Activated T-cell treated with anti-CD3 and anti-CD28 coated beads, Interleukin-2, amount 50 U/mL, for 24 hours (primary cell): ENCODE measurements around the gene MRPL49.

Source experiments
- DNase-seq: peaks from one replicate; pipeline ENCODE4 v3.0.0-alpha.2; 2020
- H3K27ac Mint-ChIP-seq: 2 replicates; pipeline ENCODE4 v1.8.0; 2020; ENCODE audit warnings: mild to moderate bottlenecking, mixed read lengths
- H3K27me3 Mint-ChIP-seq: 2 replicates; pipeline ENCODE4 v1.8.0; 2020; ENCODE audit warnings: mixed read lengths
- H3K36me3 Mint-ChIP-seq: 2 replicates; pipeline ENCODE4 v1.8.0; 2020; ENCODE audit warnings: low read depth, mixed read lengths
- H3K4me1 Mint-ChIP-seq: 2 replicates; pipeline ENCODE4 v1.8.0; 2020; ENCODE audit warnings: low read depth, mixed read lengths
- H3K4me3 Mint-ChIP-seq: 2 replicates; pipeline ENCODE4 v1.8.0; 2020; ENCODE audit warnings: mild to moderate bottlenecking, moderate library complexity, mixed read lengths
- H3K9me3 Mint-ChIP-seq: 2 replicates; pipeline ENCODE4 v1.8.0; 2020; ENCODE audit warnings: mixed read lengths

Gene MRPL49

DNA sequence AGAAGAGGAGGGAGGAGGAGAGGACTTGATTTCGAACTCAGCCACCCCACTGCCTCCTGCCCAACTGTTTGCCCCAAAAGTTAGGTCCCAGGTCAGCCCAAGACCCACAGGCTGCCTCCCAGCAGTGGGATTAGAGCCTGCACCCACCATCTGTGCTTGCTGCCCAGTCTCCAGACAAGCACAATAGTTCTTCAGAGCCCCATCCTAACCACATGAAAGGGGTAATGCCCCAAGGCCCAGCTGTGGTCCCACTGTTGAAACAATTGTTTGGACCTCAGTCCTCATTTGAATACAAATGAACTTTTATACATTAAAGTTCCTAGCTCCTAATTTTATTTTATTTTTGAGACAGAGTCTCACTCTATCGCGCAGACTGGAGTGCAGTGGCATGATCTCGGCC, 31.5 kb upstream of the MRPL49 start:
- H3K4me1 Mint-ChIP-seq = peaks cover 5% of the 10 kb centered on the region
- H3K36me3 Mint-ChIP-seq = peaks cover 44% of the 10 kb centered on the region
- no peaks in the 10 kb centered on the region for H3K9me3 Mint-ChIP-seq
- H3K27ac Mint-ChIP-seq = peak overlapping the region; percentile 19
- H3K4me3 Mint-ChIP-seq = no peak overlapping the region
- no peak for DNase-seq
- H3K27me3 Mint-ChIP-seq = no peaks in the 10 kb centered on the region

DNA sequence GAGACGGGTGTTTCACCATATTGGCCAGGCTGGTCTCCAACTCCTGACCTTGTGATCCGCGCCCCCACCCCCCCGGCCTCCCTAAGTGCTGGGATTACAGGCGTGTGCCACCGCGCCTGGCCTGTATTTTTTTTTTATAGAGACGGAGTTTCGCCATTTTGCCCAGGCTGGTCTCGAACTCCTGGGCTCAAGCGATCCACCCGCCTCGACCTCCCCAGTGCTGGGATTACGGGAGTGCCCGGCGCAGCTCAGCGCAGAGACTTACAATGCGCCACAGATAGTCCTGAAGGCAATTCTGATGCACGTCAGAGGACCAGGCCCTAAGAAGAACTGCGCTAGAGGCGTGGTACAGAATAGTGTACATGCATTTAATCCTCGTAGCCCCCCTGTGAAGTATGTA, 26.7 kb upstream of the MRPL49 start:
- Mint-ChIP-seq H3K4me1 (peaks cover 21% of the 10 kb centered on the region), H3K4me3 (peak overlapping the region; percentile 92), H3K27ac (peak overlapping the region; percentile 96), H3K36me3 (peaks cover 30% of the 10 kb centered on the region), H3K27me3 (no peaks in the 10 kb centered on the region), H3K9me3 (no peaks in the 10 kb centered on the region)
- no peak for DNase-seq

DNA sequence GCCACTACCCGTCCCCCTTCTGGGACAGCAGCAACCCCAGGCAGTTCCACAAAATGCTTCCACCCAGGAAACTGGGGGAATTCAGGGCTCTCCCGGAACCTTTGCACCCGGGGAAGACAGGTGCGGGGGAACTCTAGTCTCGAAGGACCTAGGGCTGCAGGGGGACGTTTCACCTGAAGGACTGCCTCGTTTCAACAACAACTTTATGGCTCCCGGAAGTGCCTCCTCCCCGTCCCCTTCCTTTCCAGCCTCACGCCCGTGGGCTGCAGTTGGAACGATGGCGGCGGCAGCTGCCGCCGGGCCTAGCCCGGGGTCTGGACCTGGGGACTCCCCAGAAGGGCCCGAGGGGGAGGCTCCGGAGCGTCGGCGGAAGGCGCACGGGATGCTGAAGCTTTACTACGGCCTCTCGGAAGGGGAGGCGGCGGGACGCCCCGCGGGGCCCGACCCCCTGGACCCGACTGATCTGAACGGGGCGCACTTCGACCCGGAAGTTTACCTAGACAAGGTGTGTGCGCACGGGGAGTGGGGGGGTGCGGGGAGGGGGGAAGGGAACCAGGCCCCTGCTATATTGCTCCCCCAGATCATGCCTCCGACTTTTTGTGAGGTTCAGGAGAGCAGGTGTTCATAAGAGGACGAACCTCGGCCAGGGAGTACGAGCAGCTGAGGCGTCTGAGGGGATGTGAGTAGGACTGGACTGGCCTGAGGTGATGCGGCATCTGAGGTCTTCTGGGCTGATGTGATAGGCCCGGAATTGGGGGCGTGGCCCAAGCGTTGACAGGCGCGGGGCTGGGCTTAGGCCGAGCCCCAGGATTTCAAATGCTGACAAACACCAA, 25.9 kb upstream of the MRPL49 start, which contains the start of gene VPS51:
VPS51 (plus strand) TSS at position 241 of the 833 bp plus-strand sequence; CDS start at position 278, 37 bp downstream.
- Mint-ChIP-seq H3K4me3 (peak within 1 kb of the TSS; percentile 92), H3K9me3 (no peaks in the 10 kb centered on the region), H3K27ac (peak within 1 kb of the TSS; percentile 96), H3K36me3 (peaks cover 31% of the 10 kb centered on the region), H3K27me3 (no peaks in the 10 kb centered on the region), H3K4me1 (peaks cover 21% of the 10 kb centered on the region)
- DNase-seq = peak; percentile 87

DNA sequence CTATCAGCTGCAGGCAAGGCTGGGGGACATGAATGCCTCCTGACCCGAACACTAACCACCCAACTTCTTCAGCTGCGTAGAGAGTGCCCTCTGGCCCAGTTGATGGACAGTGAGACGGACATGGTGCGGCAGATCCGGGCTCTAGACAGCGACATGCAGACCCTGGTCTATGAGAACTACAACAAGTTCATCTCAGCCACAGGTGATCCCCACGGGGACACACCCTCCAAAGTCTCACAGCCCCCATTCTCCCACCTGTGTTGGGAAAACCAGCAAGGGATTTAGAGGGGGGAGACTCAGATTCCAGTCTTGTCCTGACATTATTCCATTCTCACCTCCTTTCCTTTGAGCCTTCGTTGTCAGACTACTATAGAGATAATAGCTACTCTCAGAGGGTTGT, 25.2 kb upstream of the MRPL49 start:
- Mint-ChIP-seq H3K27ac (peak overlapping the region; percentile 96), H3K27me3 (no peaks in the 10 kb centered on the region)

DNA sequence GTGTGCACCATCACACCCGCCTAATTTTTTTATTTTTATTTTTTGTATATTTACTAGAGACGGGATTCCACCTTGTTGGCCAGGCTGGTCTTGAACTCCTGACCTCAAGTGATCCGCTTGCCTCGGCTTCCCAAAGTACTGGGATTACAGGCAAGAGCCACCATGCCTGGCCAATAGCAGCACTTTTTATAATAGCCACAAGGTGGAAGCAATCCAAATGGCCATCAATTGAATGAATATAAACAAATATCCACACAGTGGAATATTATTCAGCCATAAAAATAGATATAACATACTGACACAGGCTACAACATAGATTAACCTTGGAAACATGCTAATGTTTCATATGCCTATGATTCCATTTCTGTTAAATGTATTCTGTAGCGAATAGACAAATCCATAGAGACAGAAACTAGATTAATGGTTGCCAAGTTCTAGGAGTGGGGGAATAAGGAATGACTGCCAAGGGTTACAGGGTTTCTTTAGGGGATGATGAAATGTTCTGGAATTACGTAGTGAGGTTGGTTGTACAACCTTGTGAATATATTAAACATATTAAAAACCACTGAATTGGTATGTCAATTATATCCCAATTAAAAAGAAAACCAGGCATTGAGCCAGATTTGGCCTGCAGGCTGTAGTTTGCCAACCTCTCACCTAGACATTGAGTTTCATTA, 21.3 kb upstream of the MRPL49 start:
- DNase-seq = no peak
- H3K9me3 Mint-ChIP-seq = no peaks in the 10 kb centered on the region
- peaks cover 29% of the 10 kb centered on the region for H3K4me1 Mint-ChIP-seq
- H3K27ac Mint-ChIP-seq = no peak overlapping the region
- H3K36me3 Mint-ChIP-seq = peaks cover 73% of the 10 kb centered on the region
- H3K27me3 Mint-ChIP-seq = no peaks in the 10 kb centered on the region
- no peak overlapping the region for H3K4me3 Mint-ChIP-seq

More for the DNA sequence above, 25.2 kb upstream of the MRPL49 start:
- H3K4me3 Mint-ChIP-seq = peak overlapping the region; percentile 92
- peaks cover 36% of the 10 kb centered on the region for H3K36me3 Mint-ChIP-seq
- DNase-seq = no peak
- no peaks in the 10 kb centered on the region for H3K9me3 Mint-ChIP-seq
- peaks cover 21% of the 10 kb centered on the region for H3K4me1 Mint-ChIP-seq

DNA sequence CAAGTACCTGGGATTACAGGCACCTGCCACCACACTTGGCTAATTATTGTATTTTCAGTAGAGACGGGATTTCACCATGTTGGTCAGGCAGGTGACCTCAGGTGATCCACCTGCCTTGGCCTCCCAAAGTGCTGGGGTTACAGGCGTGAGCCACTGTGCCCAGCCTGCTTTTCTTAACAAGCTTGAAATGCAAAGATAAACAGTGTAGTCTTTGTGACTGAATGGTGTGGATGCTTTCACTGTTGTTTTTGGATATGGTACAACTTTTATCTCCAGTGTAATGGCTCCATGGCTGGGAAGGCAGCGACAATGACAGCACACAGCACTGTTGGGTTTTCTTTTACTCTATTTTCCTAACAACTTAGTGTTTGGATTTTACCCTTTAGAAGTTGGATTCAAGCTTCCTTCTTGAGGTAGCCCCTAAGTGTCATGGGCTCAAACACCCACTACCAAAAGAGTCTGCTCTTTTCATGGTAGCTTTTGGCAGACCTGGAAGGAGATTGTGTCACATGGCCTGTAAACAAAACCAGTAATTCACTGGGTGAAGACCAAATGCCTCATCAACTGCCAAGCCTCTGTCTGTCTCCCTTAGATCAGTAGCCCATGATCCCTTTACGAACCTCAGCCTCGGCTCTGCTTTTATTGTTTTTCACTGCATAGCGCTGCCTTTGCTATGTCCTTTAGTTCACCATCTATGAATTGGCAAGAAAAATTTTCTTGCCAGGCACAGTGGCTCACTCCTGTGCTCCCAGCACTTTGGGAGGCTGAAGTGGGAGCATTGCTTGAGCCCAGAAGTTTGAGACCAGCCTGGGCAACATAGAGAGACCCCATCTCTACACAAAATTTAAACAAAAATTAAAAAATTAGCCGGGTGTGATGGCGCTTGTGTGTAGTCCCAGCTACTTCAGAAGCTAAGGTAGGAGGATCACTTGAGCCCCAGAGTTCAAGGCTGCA, 19.7 kb upstream of the MRPL49 start:
- Mint-ChIP-seq H3K9me3 (no peaks in the 10 kb centered on the region), H3K27ac (peak overlapping the region; percentile 18), H3K27me3 (no peaks in the 10 kb centered on the region), H3K4me3 (no peak overlapping the region), H3K4me1 (peaks cover 24% of the 10 kb centered on the region), H3K36me3 (peaks cover 76% of the 10 kb centered on the region)
- DNase-seq = no peak

DNA sequence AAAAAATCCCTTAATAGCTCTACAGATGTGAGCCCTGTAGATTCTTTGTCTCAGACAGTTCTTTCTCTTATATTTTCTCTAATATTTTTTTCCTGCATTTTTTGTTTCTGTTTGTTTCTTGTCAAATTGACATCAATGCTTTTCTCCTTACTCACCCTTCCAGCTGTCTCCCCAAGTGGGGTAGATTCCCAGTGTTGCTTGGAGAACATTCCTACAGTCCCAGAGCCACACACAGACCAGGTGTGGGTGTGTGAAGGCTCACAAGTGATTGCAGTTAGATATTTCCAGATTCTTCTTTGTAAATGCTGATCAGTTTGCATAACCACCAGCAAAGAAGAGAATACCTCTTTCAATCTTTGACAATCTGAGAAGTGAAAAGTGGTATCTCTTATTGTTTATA, 18.6 kb upstream of the MRPL49 start:
- no peaks in the 10 kb centered on the region for H3K27me3 Mint-ChIP-seq
- peak overlapping the region; percentile 65 for H3K27ac Mint-ChIP-seq
- H3K4me1 Mint-ChIP-seq = peaks cover 19% of the 10 kb centered on the region
- no peak overlapping the region for H3K4me3 Mint-ChIP-seq
- no peak for DNase-seq
- peaks cover 74% of the 10 kb centered on the region for H3K36me3 Mint-ChIP-seq
- H3K9me3 Mint-ChIP-seq = no peaks in the 10 kb centered on the region

DNA sequence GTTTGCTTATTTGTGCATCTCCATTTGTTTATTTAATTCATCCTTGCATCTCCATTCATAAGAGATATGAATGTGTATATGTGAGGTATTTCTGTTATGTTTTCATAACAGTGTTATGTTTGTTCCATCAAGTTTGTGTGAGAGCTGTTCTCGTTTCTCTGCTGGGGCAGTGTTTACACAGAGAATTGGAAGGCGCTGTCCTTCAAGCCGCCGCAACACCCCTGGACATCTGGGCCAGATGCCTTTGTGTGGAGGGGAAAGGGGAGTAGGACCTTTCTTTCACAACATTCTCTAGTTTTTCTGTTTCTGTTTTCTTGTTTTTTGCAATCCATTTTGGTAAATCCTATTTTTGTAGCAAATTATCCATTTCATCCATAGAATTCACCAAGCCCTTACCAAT, 17.5 kb upstream of the MRPL49 start:
- Mint-ChIP-seq H3K27ac (peak overlapping the region; percentile 18), H3K36me3 (peaks cover 75% of the 10 kb centered on the region), H3K4me1 (peaks cover 15% of the 10 kb centered on the region), H3K9me3 (no peaks in the 10 kb centered on the region), H3K4me3 (no peak overlapping the region), H3K27me3 (no peaks in the 10 kb centered on the region)
- no peak for DNase-seq

DNA sequence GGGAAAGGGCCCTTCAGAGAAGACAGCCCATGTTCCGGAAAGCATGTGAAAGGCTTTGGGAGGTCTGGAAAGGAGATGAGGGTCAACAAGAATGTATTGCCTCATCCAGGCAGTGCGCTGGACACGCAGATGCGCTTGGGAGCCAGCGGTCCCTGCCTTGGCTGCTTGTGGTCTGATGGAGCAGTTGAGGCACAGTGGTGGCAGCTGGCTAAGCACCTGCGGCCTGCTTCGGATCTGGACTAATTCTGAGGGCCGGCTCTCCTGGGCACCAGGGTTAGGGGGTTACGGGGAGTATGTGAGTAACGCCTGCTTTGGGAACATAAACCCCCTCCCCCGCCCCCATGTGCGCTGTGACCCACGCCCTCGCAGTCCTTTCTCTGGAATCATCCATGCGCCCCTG, 15.0 kb upstream of the MRPL49 start:
- Mint-ChIP-seq H3K27ac (peak overlapping the region; percentile 16), H3K9me3 (no peaks in the 10 kb centered on the region), H3K4me1 (peaks cover 36% of the 10 kb centered on the region), H3K4me3 (no peak overlapping the region), H3K36me3 (peaks cover 80% of the 10 kb centered on the region), H3K27me3 (no peaks in the 10 kb centered on the region)
- no peak for DNase-seq

DNA sequence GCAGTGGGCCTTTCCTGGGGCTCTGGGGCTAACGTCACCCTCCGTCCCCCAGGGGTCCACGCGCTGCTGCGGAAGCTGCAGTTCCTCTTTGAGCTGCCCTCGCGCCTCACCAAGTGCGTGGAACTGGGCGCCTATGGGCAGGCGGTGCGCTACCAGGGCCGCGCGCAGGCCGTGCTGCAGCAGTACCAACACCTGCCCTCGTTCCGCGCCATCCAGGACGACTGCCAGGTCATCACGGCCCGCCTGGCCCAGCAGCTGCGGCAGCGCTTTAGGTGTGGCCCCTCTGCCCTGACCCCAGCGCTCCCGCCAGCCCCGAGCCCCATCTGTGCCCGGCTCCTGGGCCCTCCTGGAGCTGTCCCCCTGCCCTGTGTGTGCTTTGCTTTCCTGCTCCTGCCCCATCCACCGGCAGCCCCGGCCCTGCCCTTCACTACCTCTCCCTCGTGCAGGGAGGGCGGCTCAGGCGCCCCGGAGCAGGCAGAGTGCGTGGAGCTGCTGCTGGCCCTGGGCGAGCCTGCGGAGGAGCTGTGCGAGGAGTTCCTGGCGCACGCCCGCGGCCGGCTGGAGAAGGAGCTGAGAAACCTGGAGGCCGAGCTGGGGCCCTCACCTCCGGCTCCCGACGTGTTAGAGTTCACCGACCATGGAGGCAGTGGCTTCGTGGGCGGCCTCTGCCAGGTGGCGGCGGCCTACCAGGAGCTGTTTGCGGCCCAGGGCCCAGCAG, 14.2 kb upstream of the MRPL49 start:
- no peaks in the 10 kb centered on the region for H3K9me3 Mint-ChIP-seq
- H3K4me3 Mint-ChIP-seq = no peak overlapping the region
- H3K36me3 Mint-ChIP-seq = peaks cover 72% of the 10 kb centered on the region
- H3K27me3 Mint-ChIP-seq = no peaks in the 10 kb centered on the region
- peaks cover 38% of the 10 kb centered on the region for H3K4me1 Mint-ChIP-seq
- no peak for DNase-seq
- no peak overlapping the region for H3K27ac Mint-ChIP-seq

DNA sequence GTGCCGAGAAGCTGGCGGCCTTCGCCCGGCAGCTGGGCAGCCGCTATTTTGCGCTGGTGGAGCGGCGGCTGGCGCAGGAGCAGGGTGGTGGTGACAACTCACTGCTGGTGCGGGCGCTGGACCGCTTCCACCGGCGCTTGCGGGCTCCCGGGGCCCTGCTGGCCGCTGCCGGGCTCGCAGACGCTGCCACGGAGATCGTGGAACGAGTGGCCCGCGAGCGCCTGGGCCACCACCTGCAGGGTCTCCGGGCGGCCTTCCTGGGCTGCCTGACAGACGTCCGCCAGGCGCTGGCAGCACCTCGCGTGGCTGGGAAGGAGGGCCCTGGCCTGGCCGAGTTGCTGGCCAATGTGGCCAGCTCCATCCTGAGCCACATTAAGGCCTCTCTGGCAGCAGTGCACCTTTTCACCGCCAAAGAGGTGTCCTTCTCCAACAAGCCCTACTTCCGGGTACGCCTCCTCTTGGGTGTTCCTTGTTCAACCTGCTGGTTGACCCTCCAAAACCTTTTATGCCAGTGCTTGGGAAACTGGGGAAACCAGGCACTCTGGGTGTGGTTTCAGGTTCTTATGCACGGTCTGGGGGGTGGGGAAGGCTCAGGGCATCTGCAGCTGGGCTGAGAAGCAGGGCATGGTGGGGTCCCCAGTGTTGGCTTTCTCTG, 13.5 kb upstream of the MRPL49 start:
- Mint-ChIP-seq H3K4me1 (peaks cover 43% of the 10 kb centered on the region), H3K27me3 (no peaks in the 10 kb centered on the region), H3K4me3 (no peak overlapping the region), H3K27ac (no peak overlapping the region), H3K36me3 (peaks cover 66% of the 10 kb centered on the region), H3K9me3 (no peaks in the 10 kb centered on the region)
- DNase-seq = no peak

DNA sequence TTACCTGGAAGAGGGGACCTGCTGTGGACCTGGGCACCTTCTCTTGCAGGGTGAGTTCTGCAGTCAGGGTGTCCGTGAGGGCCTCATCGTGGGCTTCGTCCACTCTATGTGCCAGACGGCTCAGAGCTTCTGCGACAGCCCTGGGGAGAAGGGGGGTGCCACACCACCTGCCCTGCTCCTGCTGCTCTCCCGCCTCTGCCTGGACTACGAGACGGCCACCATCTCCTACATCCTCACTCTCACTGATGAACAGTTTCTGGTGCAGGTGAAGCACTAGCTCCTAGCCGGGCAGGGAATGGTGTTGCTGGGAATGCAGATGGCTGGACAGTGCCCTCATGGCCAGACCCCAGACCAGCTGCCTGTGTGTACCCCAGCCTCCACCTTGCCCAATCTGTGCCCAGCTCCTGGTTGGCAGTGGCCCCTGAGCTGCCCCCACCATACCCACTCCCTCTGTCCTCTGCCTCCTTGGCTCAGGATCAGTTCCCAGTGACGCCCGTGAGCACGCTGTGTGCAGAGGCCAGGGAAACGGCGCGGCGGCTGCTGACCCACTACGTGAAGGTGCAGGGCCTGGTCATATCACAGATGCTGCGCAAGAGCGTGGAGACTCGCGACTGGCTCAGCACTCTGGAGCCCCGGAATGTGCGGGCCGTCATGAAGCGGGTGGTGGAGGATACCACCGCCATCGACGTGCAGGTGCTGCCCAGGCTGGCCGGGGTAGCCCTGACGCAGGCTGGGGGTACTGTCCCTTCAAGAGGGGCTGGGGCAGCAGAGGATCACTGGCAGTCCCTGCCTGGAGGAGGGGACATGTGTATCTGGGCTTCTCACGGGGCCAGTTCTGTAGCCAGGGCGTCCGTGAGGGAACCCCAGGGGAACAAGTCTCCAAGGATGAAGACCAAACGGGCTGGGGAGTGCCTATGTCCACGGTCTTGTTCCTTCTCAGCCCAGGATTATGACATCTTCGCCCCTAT, 12.6 kb upstream of the MRPL49 start:
- Mint-ChIP-seq H3K9me3 (no peaks in the 10 kb centered on the region), H3K27ac (peak overlapping the region; percentile 92), H3K4me3 (no peak overlapping the region), H3K36me3 (peaks cover 61% of the 10 kb centered on the region), H3K4me1 (peaks cover 47% of the 10 kb centered on the region), H3K27me3 (no peaks in the 10 kb centered on the region)
- no peak for DNase-seq
